Activated CD4-positive, alpha-beta T cell treated with anti-CD3 and anti-CD28 coated beads, Interleukin-2, amount 10 ng/mL, durations not matched to agents 24 days and 14 days (primary cell): ENCODE data around the gene ACOX3. TPM values are rescaled to one million over a fixed set of nuclear protein-coding genes. Genes with fewer than 3 reads are reported as not detected.

ENCODE experiments used
- DNase-seq: peaks from one replicate; pipeline ENCODE4 v3.0.0; 2022
- H3K27ac Mint-ChIP-seq: one replicate; pipeline ENCODE4 v1.8.0; 2022; ENCODE audit warnings: mild to moderate bottlenecking, mixed read lengths
- H3K27me3 Mint-ChIP-seq: one replicate; pipeline ENCODE4 v1.8.0; 2022; ENCODE audit warnings: mixed read lengths
- H3K36me3 Mint-ChIP-seq: one replicate; pipeline ENCODE4 v1.8.0; 2022; ENCODE audit warnings: low read depth, mild to moderate bottlenecking, mixed read lengths
- H3K4me1 Mint-ChIP-seq: one replicate; pipeline ENCODE4 v1.8.0; 2021; ENCODE audit warnings: mixed read lengths
- H3K4me3 Mint-ChIP-seq: one replicate; pipeline ENCODE4 v1.8.0; 2022; ENCODE audit warnings: mild to moderate bottlenecking, moderate library complexity, mixed read lengths
- H3K9me3 Mint-ChIP-seq: one replicate; pipeline ENCODE4 v1.8.0; 2021; ENCODE audit warnings: mixed read lengths
- intact Hi-C: fragments of 100-400 bp; cut with micrococcal nuclease; formaldehyde crosslinking; loops from one replicate; pipeline ENCODE4 v1.15.1; 2023
- total RNA-seq: library from RNA; stranded (reverse); gene quantifications from 2 replicates; pipeline ENCODE4 v1.2.3, GENCODE V29; 2022

ACOX3 gene
- total RNA-seq, 1 donor from 2014 or later = 20.5 TPM

DNA sequence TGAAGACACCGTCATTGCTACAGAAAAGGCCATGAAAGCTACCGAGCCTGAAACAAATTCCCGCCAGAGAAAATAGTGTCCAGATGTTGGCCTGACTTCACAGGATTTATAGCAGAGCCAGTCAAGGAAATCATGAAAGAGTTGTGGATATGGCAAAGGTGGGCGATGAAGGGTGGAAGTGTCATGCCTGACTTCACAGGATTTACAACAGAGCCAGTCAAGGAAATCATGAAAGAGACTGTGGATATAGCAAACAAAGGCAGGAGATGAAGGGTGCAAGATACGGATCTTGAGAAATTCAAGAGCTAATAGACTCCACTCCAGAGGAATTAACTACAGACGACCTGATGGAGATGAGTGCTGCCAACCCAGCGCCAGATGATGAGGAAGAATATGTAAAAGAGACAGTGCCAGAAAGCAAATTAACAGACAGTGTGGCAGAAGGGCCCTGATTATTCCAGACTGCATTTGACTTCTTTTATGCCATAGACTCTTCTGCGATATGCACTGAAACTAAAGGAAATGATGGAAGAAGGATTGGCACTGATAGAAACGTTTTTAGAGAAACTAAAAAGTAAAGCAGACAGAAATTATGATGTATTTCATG lies 17.2 kb upstream of the ACOX3 start:
- H3K36me3 Mint-ChIP-seq = peaks cover 45% of the 10 kb centered on the region
- no peaks in the 10 kb centered on the region for H3K9me3 Mint-ChIP-seq
- H3K27me3 Mint-ChIP-seq = no peaks in the 10 kb centered on the region
- intact Hi-C loops = no loop called here
- H3K4me1 Mint-ChIP-seq = peaks cover 1% of the 10 kb centered on the region
- no peak overlapping the region for H3K4me3 Mint-ChIP-seq
- no peak overlapping the region for H3K27ac Mint-ChIP-seq
- no peak for DNase-seq

DNA sequence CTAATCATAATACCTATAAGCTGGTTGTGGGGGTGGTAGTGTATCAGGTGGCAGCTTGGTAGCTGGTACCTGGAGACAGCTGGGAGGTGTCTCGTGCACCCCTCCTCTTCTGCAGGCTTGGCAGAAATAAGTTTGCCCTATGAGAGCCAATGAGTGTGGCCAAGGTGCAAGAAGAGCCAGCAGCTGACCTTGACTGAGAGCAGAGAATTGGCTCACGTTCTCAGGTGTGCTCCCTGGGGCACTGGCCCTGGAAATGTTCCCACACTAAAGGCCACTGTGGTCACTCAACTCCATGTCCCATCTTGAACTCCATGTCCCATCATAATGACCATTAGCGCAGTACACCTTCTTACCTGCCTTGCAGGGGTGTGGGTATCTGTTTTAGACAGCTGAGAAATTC lies 13.4 kb upstream of the ACOX3 start:
- intact Hi-C loops = no loop called here
- no peaks in the 10 kb centered on the region for H3K27me3 Mint-ChIP-seq
- no peak overlapping the region for H3K4me3 Mint-ChIP-seq
- H3K4me1 Mint-ChIP-seq = peaks cover 1% of the 10 kb centered on the region
- no peaks in the 10 kb centered on the region for H3K9me3 Mint-ChIP-seq
- peaks cover 51% of the 10 kb centered on the region for H3K36me3 Mint-ChIP-seq
- H3K27ac Mint-ChIP-seq = no peak overlapping the region
- DNase-seq = no peak

DNA sequence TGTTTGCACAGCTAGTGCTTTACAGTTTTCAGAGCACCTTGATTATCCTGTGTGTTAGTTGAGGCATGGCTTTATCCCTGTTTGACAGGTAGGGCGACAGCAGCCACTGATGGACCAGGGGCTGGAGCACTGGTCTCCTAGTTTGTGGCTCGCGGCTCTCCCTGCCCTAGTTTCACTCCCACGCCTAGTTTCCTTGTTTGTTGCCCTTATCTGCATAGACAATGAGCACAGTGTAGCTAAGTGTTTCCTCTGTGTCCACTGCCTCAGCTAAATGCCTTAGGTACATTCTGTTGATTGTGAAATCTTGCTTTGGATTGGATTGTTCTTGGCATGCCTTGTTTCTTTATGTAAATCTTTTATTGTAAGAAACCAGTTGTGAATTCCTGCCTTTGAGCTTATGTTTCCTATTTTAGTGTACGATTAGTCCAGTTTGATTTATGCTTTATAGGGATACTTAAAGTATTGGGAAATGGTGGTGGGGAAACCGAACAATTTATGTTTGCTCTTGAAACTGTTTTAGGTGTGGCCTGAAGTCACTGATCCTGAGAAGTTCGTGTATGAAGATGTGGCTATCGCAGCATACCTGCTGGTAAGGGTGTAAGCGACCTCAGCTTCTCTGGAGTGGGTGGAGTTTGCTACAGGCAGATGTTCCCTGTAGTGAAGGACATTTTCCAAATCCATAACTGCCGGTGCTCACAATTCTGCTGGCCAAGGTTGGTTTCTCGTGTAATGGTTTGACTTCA lies 11.1 kb upstream of the ACOX3 start:
- no peak for DNase-seq
- Mint-ChIP-seq H3K36me3 (peaks cover 47% of the 10 kb centered on the region), H3K9me3 (no peaks in the 10 kb centered on the region), H3K27me3 (no peaks in the 10 kb centered on the region), H3K4me1 (no peaks in the 10 kb centered on the region), H3K4me3 (no peak overlapping the region), H3K27ac (no peak overlapping the region)
- intact Hi-C loops = no loop called here

DNA sequence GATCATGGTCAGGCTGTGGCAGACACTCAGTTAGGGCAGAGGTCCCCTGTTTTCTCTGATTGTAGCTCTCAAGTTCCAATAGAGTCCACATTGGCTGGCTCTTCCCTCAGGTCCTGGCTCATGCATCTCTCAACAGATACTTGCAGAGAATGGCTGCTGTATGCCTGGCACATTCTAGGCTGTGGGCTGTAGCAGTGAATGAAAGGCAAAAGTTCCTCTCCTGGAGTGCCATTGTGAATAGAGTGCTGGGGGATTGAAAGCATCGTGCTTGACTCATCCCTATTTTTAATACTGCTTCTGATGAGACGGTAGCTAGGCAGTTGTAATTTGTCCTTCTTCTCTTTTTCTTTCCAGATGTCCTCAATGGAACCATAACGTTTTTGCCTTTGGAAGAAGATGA lies 5.6 kb upstream of the ACOX3 start:
- no peak overlapping the region for H3K4me3 Mint-ChIP-seq
- H3K4me1 Mint-ChIP-seq = peaks cover 31% of the 10 kb centered on the region
- no peak for DNase-seq
- intact Hi-C loops = loop anchor here (10.0 kb wide), 1 partner anchor 1731 kb away; the partner anchor contains the start of gene BLOC1S4
- no peaks in the 10 kb centered on the region for H3K9me3 Mint-ChIP-seq
- peaks cover 20% of the 10 kb centered on the region for H3K36me3 Mint-ChIP-seq
- H3K27ac Mint-ChIP-seq = no peak overlapping the region
- no peaks in the 10 kb centered on the region for H3K27me3 Mint-ChIP-seq

DNA sequence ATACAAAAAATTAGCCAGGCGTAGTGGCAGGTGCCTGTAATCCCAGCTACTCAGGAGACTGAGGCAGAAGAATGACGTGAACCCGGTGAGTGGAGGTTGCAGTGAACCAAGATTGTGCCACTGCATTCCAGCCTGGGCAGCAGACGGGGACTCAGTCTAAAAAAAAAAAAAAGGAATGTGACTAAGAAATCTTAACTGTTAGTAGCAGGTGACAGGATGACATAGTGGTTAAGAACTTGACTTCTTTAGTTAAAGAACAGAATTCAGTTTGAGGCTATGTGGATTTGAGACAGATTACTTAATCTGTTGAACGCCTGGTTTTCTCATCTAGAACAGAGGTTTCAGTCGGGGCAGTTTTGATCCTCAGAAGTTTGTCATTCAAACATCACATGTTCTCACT lies 3.3 kb upstream of the ACOX3 start:
- Mint-ChIP-seq H3K9me3 (no peaks in the 10 kb centered on the region), H3K4me3 (no peak overlapping the region), H3K27me3 (peaks cover 2% of the 10 kb centered on the region), H3K27ac (no peak overlapping the region), H3K4me1 (peaks cover 47% of the 10 kb centered on the region), H3K36me3 (peaks cover 26% of the 10 kb centered on the region)
- DNase-seq = no peak
- intact Hi-C loops = loop anchor here (10.0 kb wide), 1 partner anchor 1729 kb away; the partner anchor contains the start of gene BLOC1S4

DNA sequence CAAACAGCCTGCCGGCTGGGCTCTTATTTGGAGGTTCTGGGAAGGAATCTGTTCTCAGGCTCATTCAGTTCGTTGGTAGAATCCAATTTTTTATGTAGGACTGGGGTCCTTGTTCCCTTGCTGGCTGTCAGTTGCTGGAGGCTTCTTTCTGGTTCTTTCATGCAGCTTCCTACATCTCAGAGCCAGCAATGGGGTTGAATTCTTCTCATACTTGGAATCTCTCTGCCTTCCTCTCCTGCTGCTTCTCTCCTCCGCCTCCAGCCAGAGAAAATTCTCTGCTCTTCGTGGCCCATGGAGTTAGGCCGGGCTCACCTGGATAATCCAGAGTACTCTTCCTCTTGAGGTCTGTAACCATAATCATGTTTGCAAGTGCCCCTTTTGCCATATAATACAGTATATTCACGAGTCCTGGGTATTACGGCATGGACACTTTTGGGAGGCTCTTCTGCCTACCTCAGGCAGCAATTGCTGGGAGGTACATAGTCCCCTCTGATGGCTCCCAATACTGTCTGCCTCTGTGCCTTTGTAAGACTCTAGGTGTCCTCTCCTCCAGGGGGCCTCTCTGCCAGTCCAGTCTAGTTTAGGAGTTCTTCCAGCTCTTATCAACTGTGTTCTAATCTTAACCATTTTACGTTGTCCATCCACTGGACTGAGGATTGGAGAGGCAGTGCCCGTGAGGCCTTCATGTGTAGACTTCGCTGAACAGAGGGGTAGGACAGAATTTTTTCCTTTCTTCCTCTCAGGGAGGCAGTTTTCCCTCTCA lies 2.3 kb upstream of the ACOX3 start:
- Mint-ChIP-seq H3K27me3 (peaks cover 2% of the 10 kb centered on the region), H3K4me3 (peak overlapping the region; percentile 95), H3K4me1 (peaks cover 49% of the 10 kb centered on the region), H3K27ac (no peak overlapping the region), H3K36me3 (peaks cover 24% of the 10 kb centered on the region), H3K9me3 (no peaks in the 10 kb centered on the region)
- DNase-seq = no peak
- intact Hi-C loops = loop anchor here (10.0 kb wide), 1 partner anchor 1728 kb away; the partner anchor contains the start of gene BLOC1S4

DNA sequence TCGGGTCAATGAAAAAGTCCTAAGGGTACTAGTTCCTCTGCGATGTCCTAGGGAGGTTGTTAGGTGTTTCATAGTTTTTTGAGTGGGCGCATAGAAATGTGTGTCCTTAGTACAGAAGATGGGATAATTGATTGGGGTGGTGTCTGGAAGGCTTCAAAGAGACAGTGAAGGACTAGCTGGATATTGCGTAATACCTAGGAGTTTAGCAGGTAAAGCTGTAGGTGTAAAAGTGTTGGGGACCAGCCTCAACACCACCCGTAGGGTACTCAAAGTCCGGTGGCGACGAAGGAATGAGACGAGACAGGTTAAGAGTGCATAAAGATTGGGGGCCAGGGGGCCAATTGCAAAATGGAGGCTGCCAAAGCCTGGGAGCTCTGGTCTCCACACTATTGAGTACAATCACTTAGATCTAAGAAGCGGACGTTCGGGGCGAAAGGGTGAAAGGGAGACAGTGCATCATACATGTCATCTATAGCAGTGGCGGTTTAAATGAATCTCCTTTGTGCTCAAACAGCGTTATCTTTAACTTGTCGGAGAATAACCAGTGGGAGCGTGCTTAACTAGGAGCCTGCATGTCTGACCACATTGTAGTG lies 1.1 kb upstream of the ACOX3 start:
- DNase-seq = no peak
- intact Hi-C loops = loop anchor here (2.0 to 10.0 kb wide), 2 partner anchors 283 to 1727 kb away; partner anchors contain the start of genes ABLIM2 and BLOC1S4
- no peaks in the 10 kb centered on the region for H3K9me3 Mint-ChIP-seq

DNA sequence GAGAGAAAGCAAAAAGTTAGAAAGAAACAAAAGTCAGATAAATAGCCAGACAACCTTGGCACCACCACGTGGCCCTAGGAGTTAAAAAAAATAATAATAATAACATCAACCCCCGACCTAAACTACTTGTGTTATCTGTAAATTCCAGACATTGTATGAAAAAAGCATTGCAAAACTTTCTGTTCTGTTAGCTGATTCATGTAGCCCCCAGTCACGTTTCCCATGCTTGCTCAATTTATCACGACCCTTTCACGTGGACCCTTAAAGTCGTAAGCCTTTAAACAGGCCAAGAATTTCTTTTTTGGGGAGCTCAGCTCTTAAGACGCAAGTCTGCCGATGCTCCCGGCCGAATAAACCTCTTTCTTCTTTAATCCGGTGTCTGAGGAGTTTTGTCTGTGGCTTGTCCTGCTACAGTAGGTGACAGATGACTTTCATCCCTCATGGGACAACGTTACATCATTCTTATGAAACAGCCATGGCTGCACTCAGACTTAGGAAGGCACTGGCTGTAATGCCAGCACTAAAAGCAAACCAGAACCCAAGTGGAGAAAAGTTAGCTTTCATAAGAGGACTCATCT lies 520 bp downstream of the ACOX3 start:
- intact Hi-C loops = loop anchor here (1.0 to 10.0 kb wide), 3 partner anchors 12 to 1725 kb away; partner anchors contain the start of genes ABLIM2 and BLOC1S4
- peak overlapping the region; percentile 99 for H3K27ac Mint-ChIP-seq
- peak overlapping the region; percentile 95 for H3K4me3 Mint-ChIP-seq
- H3K36me3 Mint-ChIP-seq = peaks cover 10% of the 10 kb centered on the region
- DNase-seq = no peak
- H3K27me3 Mint-ChIP-seq = peaks cover 2% of the 10 kb centered on the region
- no peaks in the 10 kb centered on the region for H3K9me3 Mint-ChIP-seq
- H3K4me1 Mint-ChIP-seq = peaks cover 56% of the 10 kb centered on the region

More for the DNA sequence above, 1.1 kb upstream of the ACOX3 start:
- peak overlapping the region; percentile 95 for H3K4me3 Mint-ChIP-seq
- peaks cover 23% of the 10 kb centered on the region for H3K36me3 Mint-ChIP-seq
- H3K27me3 Mint-ChIP-seq = peaks cover 2% of the 10 kb centered on the region
- peaks cover 55% of the 10 kb centered on the region for H3K4me1 Mint-ChIP-seq
- peak overlapping the region; percentile 54 for H3K27ac Mint-ChIP-seq

DNA sequence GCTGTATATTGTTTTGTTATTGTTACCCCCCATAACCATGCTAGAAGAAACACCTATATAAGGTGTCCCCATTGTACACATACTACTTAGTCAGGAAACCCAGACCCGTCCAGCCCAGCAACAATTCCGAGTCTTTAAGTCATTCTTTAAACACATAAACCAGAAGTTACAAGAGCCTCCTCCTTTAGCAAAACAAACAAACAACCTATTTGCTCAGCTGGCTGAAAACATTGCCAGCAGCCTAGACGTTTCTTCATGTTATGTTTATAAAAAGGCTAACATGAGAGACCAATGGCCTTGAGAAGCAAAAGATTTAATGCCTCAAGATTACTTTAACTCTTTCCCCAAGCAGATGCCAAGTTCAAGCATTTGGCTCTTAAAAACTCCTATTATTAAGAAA lies 1.4 kb downstream of the ACOX3 start:
- peaks cover 2% of the 10 kb centered on the region for H3K27me3 Mint-ChIP-seq
- peak overlapping the region; percentile 95 for H3K4me3 Mint-ChIP-seq
- H3K36me3 Mint-ChIP-seq = peaks cover 10% of the 10 kb centered on the region
- peak overlapping the region; percentile 9 for H3K27ac Mint-ChIP-seq
- H3K4me1 Mint-ChIP-seq = peaks cover 56% of the 10 kb centered on the region
- no peaks in the 10 kb centered on the region for H3K9me3 Mint-ChIP-seq
- DNase-seq = no peak
- intact Hi-C loops = no loop called here

DNA sequence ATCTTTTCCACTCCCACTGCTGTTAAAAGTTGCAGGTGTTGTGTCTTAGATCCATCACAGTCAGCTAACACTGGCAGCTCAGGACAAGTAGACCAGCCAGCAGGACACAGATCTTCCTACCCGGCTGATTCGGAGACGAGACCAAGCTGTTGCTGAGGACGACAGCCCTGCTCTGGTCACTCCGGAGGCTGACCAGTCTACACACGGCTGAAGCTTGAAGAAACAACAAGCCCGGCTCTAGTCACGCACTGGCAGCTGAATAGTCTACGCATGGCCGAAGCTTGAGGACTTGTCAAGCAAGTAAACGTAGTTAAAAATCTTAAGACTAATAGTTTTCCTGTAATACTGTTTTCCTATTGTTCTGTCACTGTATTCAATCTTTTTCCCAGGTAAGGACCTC lies 1.8 kb downstream of the ACOX3 start:
- no peak for DNase-seq
- Mint-ChIP-seq H3K9me3 (no peaks in the 10 kb centered on the region), H3K4me1 (peaks cover 53% of the 10 kb centered on the region), H3K4me3 (peak overlapping the region; percentile 95), H3K27me3 (peaks cover 2% of the 10 kb centered on the region), H3K36me3 (peaks cover 10% of the 10 kb centered on the region), H3K27ac (peak overlapping the region; percentile 9)
- intact Hi-C loops = no loop called here

DNA sequence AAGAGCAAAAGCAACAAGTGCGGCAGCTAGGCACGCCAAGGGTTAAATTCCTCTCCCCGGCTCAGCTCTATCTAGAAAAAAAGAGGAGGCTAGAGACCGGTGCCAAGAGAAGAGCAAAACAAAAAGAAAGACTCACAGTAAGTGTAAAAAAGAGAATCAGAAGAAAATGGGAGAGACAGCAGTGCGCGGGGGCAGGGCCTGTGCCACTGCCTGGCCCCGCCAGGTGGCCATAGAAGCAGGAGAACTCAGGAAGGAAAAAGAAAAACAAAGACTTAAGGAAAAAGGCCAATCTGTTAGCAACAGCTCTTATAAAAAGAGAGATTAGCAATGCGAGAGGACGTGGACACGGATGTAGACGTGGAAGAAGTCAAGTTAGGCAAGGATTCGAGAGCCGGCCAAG lies 3.2 kb downstream of the ACOX3 start:
- peak overlapping the region; percentile 3 for H3K4me3 Mint-ChIP-seq
- peak overlapping the region; percentile 20 for H3K27ac Mint-ChIP-seq
- DNase-seq = no peak
- H3K27me3 Mint-ChIP-seq = peaks cover 2% of the 10 kb centered on the region
- H3K9me3 Mint-ChIP-seq = no peaks in the 10 kb centered on the region
- H3K4me1 Mint-ChIP-seq = peaks cover 41% of the 10 kb centered on the region
- intact Hi-C loops = no loop called here
- peaks cover 10% of the 10 kb centered on the region for H3K36me3 Mint-ChIP-seq

DNA sequence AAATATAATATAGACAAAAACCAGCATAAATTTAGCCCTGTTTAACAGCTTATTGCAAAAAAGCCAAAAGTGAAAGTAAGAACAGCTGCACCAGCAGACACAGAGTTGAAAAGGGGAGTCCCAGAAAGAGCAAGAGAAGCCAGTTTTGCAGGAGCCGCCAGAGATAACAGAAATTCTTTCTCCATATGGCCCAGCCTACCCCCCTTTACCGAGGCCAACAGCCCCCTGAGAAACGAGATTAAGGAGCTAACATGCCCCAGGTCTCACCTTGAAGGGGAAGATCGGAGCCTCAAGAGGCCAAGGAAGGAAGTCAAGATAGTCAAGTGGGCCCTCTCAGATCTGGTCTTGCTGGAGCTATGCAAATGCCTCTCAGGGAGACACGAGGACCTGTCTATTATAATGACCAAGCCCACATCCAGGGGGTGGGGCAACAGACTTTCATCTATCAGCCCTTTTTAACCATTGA lies 4.8 kb downstream of the ACOX3 start:
- Mint-ChIP-seq H3K27me3 (peaks cover 2% of the 10 kb centered on the region), H3K4me3 (peak overlapping the region; percentile 82), H3K36me3 (peaks cover 10% of the 10 kb centered on the region), H3K4me1 (peaks cover 30% of the 10 kb centered on the region), H3K27ac (peak overlapping the region; percentile 78), H3K9me3 (no peaks in the 10 kb centered on the region)
- DNase-seq = peak; percentile 81
- intact Hi-C loops = no loop called here
